Spinal cord (tissue), 10 donors: ENCODE data around the gene PREX1. TPM values are rescaled to one million over a fixed set of nuclear protein-coding genes. Genes with fewer than 3 reads are reported as not detected.
"Not testable (repeated sequence)": the region's sequence is repeated elsewhere in the genome, so short reads cannot be mapped to it uniquely, and the experiment has no call there.

Experiments used
- DNase-seq, 6 donors: peaks; one replicate each; pipeline versions ENCODE4 v3.0.0 to v3.0.0-alpha.2; 2013 to 2015; ENCODE audit warnings: low spot score in 6 of 6, low read depth in 4 of 6
- H3K27ac ChIP-seq: one replicate; pipeline ENCODE4 v1.5.1; 2013; ENCODE audit warnings: low read depth, low read length, control low read depth
- H3K27me3 ChIP-seq: one replicate; pipeline ENCODE4 v1.6.1; 2013; ENCODE audit warnings: low read length; ENCODE audit not compliant: control insufficient read depth, insufficient read depth
- H3K36me3 ChIP-seq: one replicate; pipeline ENCODE4 v1.6.1; 2013; ENCODE audit warnings: low read length; ENCODE audit not compliant: control insufficient read depth, insufficient read depth
- H3K4me1 ChIP-seq: one replicate; pipeline ENCODE4 v1.6.1; 2013; ENCODE audit warnings: low read length; ENCODE audit not compliant: control insufficient read depth, insufficient read depth
- H3K4me3 ChIP-seq: one replicate; pipeline ENCODE4 v1.5.1; 2013; ENCODE audit warnings: low read depth, low read length, control low read depth
- H3K9me3 ChIP-seq: one replicate; pipeline ENCODE4 v1.6.1; 2013; ENCODE audit warnings: low read length; ENCODE audit not compliant: control insufficient read depth, insufficient read depth
- WGBS: methylation state at CpG from one replicate; pipeline ENCODE4 v1.1.5; 2013; ENCODE audit warnings: missing lambda C conversion rate; ENCODE audit not compliant: insufficient coverage; 5-methylcytosine and 5-hydroxymethylcytosine counted together
- polyA plus RNA-seq, 2 donors: library from polyadenylated mRNA; unstranded; fragments of 120-200 nt; gene quantifications; one replicate each; pipeline ENCODE4 v1.2.1, GENCODE V29; 2013; ENCODE audit not compliant: insufficient read length in 2 of 2
- total RNA-seq, 2 donors: library from RNA; depleted of rRNA in 1 of 2; stranded (reverse); fragments of 120-200 nt in 1 of 2; fragments of >200 nt in 1 of 2; gene quantifications; one replicate each; pipeline versions ENCODE4 v1.2.3 to v1.2.4, GENCODE V29; 2013 to 2014
- donor health status: healthy.

Gene PREX1
- total and polyA plus RNA-seq, 4 donors, result 46.7 to 99.1 (median 72.9) TPM

GRCh38 chr20:48828734-48829460 lies 1.1 kb upstream of the PREX1 start:
- peak overlapping the region; percentile 34 for H3K4me3 ChIP-seq
- 80% methylated on average over 5 of the region's 11 CpGs for WGBS
- H3K4me1 ChIP-seq, result peaks cover 38% of the 10 kb centered on the region
- H3K9me3 ChIP-seq, result no peaks in the 10 kb centered on the region
- peak overlapping the region; percentile 10 for H3K27ac ChIP-seq
- no peak for DNase-seq
- no peaks in the 10 kb centered on the region for H3K27me3 ChIP-seq
- no peaks in the 10 kb centered on the region for H3K36me3 ChIP-seq

GRCh38 chr20:48826883-48827771 lies 672 bp downstream of the PREX1 start:
- WGBS, result under 1% methylated on average over 68 of the region's 72 CpGs
- no peaks in the 10 kb centered on the region for H3K36me3 ChIP-seq
- peak overlapping the region; percentile 78 for H3K4me3 ChIP-seq
- no peaks in the 10 kb centered on the region for H3K9me3 ChIP-seq
- H3K27ac ChIP-seq, result peak overlapping the region; percentile 79
- peak in 2 of 6 donors; percentile 55 to 64 for DNase-seq
- peaks cover 52% of the 10 kb centered on the region for H3K4me1 ChIP-seq
- H3K27me3 ChIP-seq, result no peaks in the 10 kb centered on the region

- 21% methylated on average over 15 of the region's 17 CpGs for WGBS
- DNase-seq, H3K36me3 ChIP-seq, H3K9me3 ChIP-seq, H3K27me3 ChIP-seq: not testable (repeated sequence)
- peaks cover 48% of the 10 kb centered on the region for H3K4me1 ChIP-seq
- peak overlapping the region; percentile 78 for H3K4me3 ChIP-seq
- H3K27ac ChIP-seq, result peak overlapping the region; percentile 79
These were observed 1.3 kb downstream of the PREX1 start for GRCh38 chr20:48826480-48826879.

DNA sequence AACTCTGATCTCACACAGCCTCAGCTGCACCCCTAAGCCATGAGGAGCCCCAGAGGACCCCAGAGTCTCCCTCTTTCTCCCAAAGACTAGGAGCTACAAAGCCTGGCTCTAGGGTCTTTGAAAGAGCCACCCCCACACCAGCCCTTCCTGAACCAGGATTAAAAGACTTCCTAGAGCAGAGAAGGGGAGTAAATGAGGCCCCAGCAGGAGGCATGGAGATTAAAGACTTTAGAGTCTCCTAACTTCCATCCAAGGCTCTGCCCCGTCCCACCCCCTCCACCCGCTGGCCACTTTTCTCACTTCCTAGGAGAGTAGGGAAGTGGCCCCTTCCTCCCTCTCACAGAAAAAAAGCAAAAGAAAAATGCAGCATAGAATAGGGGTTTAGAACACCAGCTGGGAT lies 1.7 kb downstream of the PREX1 start:
- no CpG with 5 or more reads among the region's 2 CpGs for WGBS

GRCh38 chr20:48825566-48825920 lies 2.3 kb downstream of the PREX1 start:
- peak in 1 of 6 donors; percentile 32 for DNase-seq
- H3K4me3 ChIP-seq, result peak overlapping the region; percentile 78
- H3K27me3 ChIP-seq, result no peaks in the 10 kb centered on the region
- H3K27ac ChIP-seq, result peak overlapping the region; percentile 79
- no peaks in the 10 kb centered on the region for H3K36me3 ChIP-seq
- WGBS, result no CpG with 5 or more reads among the region's 4 CpGs
- peaks cover 49% of the 10 kb centered on the region for H3K4me1 ChIP-seq
- no peaks in the 10 kb centered on the region for H3K9me3 ChIP-seq

More for the DNA sequence above, 1.7 kb downstream of the PREX1 start:
- DNase-seq, result peak in 1 of 6 donors; percentile 45
- Histone ChIP-seq H3K4me3 (peak overlapping the region; percentile 78), H3K4me1 (peaks cover 44% of the 10 kb centered on the region), H3K27ac (peak overlapping the region; percentile 79), H3K9me3 (no peaks in the 10 kb centered on the region), H3K27me3 (no peaks in the 10 kb centered on the region), H3K36me3 (no peaks in the 10 kb centered on the region)

DNA sequence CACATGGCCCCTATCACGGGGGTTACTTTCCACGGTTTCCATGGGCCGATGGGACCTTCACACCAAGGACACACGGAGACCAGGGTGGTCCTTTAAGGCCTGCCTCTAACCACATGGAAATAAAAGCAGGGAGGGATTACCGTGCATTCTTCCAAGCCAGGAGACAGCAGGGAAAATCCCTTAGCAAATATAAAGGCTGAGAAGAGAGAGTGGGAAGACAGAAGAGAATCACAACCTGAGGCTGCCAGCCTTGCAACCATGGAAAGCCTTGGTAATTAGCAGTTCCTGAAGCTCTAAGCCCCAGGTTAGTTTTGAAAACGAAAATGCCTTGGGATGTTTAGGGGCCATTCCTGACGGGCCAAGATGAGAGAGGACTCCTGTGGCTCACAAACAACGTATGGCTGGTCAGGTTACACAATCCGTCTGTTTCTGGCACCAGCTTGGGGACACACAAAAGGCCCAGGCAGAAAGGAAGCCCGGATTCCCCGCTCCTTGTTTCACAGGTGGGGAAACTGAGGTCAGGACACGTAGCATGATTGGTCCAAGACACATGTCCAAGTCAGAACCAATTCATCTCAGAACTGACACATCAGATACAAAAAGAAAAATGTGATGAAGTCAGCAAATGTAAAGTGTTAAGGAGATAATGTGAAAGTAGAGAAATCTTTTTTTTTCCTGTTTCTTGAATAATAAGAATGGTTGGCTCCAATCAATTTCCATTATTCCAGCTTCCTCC lies 2.8 kb downstream of the PREX1 start:
- WGBS, result 17% methylated on average over 8 of the region's 12 CpGs
- peak overlapping the region; percentile 29 for H3K4me3 ChIP-seq
- peak overlapping the region; percentile 54 for H3K27ac ChIP-seq
- H3K27me3 ChIP-seq, result no peaks in the 10 kb centered on the region
- no peaks in the 10 kb centered on the region for H3K9me3 ChIP-seq
- peaks cover 53% of the 10 kb centered on the region for H3K4me1 ChIP-seq
- peak in 2 of 6 donors; percentile 58 for DNase-seq
- no peaks in the 10 kb centered on the region for H3K36me3 ChIP-seq

GRCh38 chr20:48823960-48824498 lies 3.8 kb downstream of the PREX1 start:
- peaks cover 5% of the 10 kb centered on the region for H3K36me3 ChIP-seq
- peaks cover 60% of the 10 kb centered on the region for H3K4me1 ChIP-seq
- H3K4me3 ChIP-seq, result no peak overlapping the region
- H3K9me3 ChIP-seq, result no peaks in the 10 kb centered on the region
- no peaks in the 10 kb centered on the region for H3K27me3 ChIP-seq
- DNase-seq, result no peak
- no peak overlapping the region for H3K27ac ChIP-seq
- 17% methylated on average over 5 of the region's 8 CpGs for WGBS

DNA sequence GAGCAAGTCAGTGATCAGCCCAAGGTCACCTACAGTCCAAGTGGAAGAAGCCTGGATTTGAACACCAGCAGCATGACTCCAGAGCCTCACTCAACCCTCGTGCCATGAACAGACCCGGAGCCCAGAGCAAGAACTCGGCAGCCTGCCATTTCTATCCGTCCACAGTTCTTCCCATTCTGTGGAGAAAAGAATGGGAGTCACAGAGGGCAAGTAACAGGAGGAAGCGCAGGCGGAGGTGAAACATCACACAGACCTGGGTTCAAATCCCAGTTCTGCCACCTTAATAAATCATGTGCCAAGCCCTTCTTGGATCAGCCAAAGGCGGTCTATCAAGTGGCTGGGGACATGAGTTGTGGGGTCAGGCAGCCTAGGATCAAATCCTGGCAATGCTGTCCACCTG lies 4.3 kb downstream of the PREX1 start:
- H3K9me3 ChIP-seq, result no peaks in the 10 kb centered on the region
- no peak overlapping the region for H3K4me3 ChIP-seq
- DNase-seq, result no peak
- H3K27me3 ChIP-seq, result no peaks in the 10 kb centered on the region
- H3K4me1 ChIP-seq, result peaks cover 62% of the 10 kb centered on the region
- peak overlapping the region; percentile 35 for H3K27ac ChIP-seq
- WGBS, result 79% methylated on average over 3 of the region's 7 CpGs
- peaks cover 9% of the 10 kb centered on the region for H3K36me3 ChIP-seq

GRCh38 chr20:48822879-48823385 lies 4.9 kb downstream of the PREX1 start:
- H3K27ac ChIP-seq, result peak overlapping the region; percentile 35
- H3K4me3 ChIP-seq, result no peak overlapping the region
- H3K36me3 ChIP-seq, result peaks cover 9% of the 10 kb centered on the region
- DNase-seq, result peak in 1 of 6 donors; percentile 38
- 32% methylated on average over 7 of the region's 8 CpGs for WGBS
- H3K27me3 ChIP-seq, result no peaks in the 10 kb centered on the region
- no peaks in the 10 kb centered on the region for H3K9me3 ChIP-seq
- peaks cover 63% of the 10 kb centered on the region for H3K4me1 ChIP-seq
